GM19240 (cell line): ENCODE measurements around the gene DOC2A.

ENCODE experiments used
- DNase-seq: peaks from one replicate; pipeline ENCODE4 v3.0.0; 2011; ENCODE audit warnings: low spot score; ENCODE audit not compliant: insufficient read length

Gene DOC2A

DNA sequence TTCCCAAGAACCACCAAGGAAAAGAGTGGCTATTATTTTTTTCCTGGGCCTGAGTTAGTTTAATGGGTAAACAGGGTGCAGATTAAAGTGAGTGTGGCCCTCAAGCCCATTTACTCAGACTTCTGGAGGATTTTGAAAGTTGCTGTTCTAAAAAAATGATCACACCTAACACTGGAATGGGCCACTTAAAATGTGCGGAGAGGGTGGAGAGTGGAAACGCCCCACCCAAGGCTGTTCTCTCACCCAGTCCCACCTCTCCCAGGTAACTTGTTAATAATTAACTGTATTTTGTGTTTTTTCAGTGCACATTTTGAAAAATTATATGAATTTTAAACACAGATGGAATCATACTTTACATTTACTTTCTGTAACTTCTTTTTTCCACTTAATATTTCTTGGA, 20.8 kb downstream of the DOC2A start:
- DNase-seq: no peak

DNA sequence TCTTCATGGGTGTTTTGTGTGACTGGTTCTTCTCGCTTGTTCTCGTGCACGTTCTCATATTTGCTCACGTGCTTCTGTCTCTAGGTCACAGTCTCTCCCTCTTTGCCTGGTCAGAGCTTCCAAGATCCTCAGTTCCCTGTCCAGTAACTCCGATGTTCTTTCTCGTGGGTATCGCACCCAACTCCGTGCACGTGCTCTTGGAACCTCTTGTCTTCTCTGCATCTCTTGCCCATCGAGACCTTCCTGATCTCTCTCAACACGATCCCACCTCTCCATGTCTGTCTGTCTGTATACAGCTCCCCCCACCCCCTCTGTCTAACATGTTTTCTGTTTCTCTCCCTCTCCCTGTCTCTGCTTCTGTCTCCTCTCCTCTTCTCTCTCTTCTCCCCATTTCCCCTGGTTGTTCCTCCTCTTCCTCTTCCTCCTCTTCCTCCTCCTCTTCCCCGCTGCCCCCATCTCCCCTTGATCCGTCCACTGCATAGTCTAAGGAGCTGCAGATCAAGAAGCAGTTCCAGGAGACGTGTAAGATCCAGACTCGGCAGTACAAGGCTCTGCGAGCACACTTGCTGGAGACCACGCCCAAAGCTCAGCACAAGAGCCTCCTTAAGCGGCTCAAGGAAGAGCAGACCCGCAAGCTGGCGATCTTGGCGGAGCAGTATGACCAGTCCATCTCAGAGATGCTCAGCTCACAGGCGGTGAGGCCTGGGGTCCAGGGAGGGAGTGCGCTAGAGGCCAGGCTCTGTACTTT, 21.5 kb downstream of the DOC2A start:
- DNase-seq: no peak

DNA sequence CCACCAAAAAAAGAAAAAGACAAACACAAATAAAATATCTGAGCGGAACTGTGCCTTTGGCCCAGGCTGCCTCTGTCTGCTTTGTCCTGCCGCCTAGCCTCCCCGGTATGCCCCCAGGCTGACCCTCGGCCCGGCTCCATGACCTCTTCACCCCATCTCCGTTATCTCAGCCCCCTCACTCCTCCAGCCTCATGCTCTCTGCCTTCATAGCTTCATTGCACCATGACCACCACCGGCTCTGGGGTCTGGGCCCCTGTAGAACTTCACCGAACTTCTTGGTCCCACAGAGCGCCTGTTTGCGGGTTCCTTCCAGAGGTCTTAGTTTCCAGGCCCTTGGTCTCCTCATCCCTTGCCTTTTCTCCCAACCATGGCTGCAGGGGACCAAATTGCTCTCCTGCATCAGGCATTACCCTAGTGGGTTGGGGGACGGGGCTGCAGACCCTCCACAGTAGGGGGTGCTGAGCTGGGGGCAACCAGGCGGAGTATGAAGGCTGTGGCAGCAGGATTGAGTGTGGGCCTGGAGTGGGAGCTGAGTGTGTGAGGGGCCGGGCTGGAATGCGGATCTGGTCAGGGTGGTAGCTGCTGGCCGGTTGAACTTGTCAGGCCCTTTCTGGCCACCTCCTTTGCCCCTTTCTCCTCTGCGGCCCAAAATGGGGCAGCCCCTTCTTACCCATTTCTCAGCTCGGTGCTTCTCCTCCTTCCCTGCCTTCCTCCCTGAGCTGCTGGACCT, 22.3 kb downstream of the DOC2A start:
- no peak for DNase-seq

DNA sequence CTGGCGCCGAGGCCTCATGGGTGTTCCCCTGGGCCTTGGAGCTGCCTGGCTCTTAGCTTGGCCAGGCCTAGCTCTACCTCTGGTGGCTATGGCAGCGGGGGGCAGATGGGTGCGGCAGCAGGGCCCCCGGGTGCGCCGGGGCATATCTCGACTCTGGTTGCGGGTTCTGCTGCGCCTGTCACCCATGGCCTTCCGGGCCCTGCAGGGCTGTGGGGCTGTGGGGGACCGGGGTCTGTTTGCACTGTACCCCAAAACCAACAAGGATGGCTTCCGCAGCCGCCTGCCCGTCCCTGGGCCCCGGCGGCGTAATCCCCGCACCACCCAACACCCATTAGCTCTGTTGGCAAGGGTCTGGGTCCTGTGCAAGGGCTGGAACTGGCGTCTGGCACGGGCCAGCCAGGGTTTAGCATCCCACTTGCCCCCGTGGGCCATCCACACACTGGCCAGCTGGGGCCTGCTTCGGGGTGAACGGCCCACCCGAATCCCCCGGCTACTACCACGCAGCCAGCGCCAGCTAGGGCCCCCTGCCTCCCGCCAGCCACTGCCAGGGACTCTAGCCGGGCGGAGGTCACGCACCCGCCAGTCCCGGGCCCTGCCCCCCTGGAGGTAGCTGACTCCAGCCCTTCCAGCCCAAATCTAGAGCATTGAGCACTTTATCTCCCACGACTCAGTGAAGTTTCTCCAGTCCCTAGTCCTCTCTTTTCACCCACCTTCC, 23.3 kb downstream of the DOC2A start:
- no peak for DNase-seq

DNA sequence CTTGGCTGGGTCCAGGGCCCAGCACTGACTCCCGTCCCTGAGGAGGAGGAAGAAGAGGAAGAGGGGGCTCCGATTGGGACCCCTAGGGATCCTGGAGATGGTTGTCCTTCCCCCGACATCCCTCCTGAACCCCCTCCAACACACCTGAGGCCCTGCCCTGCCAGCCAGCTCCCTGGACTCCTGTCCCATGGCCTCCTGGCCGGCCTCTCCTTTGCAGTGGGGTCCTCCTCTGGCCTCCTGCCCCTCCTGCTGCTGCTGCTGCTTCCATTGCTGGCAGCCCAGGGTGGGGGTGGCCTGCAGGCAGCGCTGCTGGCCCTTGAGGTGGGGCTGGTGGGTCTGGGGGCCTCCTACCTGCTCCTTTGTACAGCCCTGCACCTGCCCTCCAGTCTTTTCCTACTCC, 23.9 kb downstream of the DOC2A start:
- DNase-seq: no peak

DNA sequence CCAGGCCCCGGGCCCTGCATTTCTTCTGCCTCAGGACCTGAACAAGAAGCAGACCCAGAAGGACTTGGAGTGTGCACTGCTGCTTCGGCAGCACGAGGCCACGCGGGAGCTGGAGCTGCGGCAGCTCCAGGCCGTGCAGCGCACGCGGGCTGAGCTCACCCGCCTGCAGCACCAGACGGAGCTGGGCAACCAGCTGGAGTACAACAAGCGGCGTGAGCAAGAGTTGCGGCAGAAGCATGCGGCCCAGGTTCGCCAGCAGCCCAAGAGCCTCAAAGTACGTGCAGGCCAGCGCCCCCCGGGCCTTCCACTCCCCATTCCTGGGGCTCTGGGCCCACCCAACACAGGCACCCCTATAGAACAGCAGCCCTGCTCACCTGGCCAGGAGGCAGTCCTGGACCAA, 24.6 kb downstream of the DOC2A start:
- DNase-seq: no peak

DNA sequence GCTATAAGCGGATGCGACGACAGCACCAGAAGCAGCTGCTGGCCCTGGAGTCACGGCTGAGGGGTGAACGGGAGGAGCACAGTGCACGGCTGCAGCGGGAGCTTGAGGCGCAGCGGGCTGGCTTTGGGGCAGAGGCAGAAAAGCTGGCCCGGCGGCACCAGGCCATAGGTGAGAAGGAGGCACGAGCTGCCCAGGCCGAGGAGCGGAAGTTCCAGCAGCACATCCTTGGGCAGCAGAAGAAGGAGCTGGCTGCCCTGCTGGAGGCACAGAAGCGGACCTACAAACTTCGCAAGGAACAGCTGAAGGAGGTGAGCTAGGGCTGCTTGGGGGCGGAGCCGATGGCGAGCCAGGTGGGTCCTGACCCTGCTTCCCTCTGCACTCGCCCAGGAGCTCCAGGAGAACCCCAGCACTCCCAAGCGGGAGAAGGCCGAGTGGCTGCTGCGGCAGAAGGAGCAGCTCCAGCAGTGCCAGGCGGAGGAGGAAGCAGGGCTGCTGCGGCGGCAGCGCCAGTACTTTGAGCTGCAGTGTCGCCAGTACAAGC, 25.5 kb downstream of the DOC2A start:
- DNase-seq: no peak

DNA sequence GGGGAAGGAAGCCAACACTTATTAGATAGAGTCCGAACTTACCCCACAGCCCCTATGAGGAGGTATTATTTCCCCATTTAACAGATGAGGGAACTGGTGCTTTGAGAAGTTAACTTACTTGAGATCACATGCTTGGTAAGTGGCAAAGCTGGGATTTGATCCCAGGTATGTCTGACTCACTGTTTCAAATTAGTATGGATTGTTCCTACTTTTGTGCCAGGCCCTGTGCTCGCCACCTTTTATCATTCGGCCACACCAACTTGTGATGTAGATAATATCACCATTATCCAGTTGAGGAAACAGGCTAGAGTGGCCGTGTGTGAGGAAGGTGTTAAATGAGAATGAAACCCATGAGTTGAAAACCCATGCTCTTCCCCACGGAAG, 26.1 kb downstream of the DOC2A start:
- DNase-seq: no peak

DNA sequence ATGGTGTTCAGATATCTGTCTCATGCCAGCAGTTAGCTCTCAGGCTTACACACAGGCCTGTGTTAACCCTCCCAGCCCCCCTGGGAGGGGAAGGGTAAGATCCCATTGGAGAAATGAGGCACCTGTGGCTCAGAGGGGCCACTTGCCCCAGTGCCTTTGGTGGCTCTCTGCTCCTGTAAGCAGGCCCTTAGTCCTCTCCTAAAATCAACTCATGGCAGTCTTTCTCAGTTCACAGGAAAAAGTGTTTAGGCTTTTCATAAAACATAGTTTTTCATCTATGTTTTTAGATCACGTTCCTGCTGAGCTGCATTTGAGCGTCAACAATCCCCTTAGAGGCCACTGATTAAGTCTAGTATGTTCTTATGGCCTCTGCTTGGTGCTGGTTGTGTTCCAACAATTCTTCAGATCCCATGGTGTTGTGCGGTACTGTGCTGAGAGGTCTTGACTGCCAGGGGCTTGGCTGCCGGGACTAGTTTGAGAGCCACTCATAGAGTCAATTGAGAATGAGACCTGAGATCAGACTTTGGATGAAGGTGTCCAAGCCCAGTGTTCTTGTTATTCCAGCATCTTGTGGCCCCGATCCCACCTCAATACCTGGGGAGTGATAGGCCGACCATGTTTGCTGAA, 26.6 kb downstream of the DOC2A start:
- no peak for DNase-seq

DNA sequence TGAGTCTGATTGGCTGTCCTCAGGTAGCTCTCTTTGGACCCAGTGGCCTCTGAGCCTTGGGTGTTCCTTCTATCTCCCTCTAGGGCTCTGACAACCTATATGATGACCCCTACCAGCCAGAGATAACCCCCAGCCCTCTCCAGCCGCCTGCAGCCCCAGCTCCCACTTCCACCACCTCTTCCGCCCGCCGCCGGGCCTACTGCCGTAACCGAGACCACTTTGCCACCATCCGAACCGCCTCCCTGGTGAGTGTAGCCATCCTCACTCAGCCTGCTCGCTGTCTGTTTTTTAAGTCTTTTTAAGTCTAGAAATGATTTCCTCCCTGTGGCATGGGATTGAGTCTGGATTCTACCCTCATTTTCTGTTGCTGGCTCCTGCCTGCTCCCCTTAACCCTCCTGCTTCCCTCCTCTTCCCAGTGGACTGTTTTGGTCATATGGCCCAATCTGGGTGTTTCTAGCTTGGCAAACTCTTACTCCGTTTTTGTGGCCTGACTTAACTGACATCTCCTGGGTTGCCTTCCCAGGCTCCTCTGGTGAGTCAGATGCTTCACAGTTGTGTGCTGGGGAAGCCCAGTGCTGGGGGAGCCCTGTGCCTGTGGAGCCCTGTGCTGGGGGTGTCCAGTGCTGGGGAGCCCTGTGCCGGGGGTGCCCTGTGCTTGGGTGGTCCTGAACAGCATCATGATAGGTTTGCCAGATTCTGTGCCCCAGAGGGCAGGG, 27.2 kb downstream of the DOC2A start:
- DNase-seq: peak; percentile 2

DNA sequence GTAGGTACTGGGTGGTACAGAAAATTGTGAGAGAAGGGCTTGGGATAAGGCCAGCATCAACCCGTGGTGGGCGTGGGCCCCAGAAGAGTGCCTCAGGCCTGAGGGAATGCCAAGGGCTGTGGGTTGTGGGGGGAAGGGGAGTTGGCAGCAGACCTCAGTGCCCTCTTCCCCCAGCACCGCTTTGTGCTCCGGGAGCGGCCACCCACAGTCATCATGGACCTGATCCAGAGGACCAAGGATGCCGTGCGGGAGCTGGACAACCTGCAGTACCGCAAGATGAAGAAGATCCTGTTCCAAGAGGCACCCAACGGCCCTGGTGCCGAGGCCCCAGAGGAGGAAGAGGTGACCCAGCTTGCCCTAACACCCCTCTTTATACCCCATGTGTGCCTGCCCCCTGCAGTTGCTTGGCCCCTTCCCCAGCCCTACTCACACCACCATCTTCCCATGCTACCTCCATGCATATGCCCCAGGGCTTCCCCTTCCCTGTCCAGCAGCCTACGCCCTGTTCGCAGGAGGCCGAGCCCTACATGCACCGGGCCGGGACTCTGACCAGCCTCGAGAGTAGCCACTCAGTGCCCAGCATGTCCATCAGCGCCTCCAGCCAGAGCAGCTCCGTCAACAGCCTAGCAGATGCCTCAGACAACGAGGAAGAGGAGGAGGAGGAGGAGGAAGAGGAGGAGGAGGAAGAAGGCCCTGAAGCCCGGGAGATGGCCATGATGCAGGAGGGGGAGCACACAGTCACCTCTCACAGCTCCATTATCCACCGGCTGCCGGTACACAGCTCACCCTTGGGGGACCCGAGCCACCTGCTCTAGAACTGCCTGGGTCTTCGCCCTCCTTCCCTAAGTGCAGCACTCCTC, 28.0 kb downstream of the DOC2A start:
- no peak for DNase-seq

DNA sequence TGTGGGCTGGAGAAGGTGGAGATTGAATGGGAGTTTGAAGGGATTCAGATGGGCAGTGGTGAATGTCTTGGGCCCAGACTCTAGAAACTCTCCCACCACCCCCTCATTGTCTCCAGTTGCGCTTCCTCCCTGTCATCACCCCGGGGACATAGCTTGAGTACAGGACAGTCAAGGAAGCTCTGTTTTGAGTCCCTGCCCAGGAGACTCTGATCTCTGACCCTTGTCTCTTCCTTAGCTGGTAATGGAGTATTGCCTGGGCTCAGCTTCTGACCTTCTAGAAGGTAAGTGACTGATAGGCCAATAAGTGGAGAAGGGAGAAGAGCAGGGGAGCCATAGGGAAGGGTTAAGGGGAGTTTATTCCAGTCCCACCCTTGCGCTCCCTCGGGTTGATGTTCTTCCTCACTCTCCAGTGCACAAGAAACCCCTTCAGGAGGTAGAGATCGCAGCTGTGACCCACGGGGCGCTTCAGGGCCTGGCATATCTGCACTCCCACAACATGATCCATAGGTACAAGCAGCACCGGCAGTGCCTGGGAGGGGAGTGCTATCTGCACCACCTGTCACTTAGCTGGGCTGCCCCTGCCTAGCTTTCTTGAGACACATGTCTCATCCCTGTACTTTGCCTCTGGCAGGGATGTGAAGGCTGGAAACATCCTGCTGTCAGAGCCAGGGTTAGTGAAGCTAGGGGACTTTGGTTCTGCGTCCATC, 32.1 kb downstream of the DOC2A start:
- no peak for DNase-seq

DNA sequence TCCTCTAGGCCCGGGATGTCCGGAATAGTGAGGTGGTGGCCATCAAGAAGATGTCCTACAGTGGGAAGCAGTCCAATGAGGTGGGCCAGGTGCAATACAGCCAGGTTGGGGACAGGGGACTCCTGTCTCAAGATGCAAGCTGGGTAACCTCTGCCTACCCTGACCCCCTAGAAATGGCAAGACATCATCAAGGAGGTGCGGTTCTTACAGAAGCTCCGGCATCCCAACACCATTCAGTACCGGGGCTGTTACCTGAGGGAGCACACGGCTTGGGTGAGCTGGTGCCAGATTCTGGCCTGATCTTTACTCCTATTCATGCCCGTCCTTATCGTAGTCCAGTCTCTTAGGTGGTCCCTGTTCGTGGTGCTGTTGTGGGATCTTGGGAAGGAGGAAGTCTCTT, 32.7 kb downstream of the DOC2A start:
- DNase-seq: no peak

DNA sequence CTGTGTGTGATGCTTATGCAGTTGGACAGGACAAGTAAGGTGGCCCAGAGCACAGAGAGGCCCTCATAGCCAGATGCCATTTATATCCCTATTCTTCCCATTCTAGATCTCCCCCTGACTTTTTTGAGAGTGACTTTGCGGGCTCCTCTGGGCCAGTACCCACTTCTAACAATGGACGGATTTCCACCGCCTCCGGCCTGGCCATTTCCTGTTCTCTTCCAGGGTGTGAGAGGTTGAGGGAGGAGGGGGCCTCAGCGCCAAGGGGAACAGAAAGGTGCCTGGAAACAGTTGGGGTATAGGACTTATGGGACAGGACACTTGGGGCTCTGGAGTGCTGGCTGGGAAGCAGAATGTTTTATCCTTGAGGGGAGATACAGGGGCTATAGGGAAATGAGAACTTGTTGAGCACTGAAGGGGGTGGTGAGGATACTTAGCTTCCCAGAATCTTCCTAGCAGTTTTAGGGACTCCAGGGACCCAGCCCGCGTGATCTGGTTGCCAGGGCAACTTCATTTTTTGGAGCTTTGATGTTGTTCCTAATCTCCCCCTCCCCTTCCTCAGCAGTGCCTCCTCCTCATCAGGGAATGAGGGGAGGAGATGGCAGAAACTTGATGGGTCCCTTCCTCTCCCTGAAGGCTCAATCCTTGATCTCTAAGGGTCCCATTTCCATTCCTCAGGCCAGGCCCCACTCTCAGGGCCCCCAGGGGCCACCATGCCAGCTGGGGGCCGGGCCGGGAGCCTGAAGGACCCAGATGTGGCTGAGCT, 33.6 kb downstream of the DOC2A start:
- no peak for DNase-seq

DNA sequence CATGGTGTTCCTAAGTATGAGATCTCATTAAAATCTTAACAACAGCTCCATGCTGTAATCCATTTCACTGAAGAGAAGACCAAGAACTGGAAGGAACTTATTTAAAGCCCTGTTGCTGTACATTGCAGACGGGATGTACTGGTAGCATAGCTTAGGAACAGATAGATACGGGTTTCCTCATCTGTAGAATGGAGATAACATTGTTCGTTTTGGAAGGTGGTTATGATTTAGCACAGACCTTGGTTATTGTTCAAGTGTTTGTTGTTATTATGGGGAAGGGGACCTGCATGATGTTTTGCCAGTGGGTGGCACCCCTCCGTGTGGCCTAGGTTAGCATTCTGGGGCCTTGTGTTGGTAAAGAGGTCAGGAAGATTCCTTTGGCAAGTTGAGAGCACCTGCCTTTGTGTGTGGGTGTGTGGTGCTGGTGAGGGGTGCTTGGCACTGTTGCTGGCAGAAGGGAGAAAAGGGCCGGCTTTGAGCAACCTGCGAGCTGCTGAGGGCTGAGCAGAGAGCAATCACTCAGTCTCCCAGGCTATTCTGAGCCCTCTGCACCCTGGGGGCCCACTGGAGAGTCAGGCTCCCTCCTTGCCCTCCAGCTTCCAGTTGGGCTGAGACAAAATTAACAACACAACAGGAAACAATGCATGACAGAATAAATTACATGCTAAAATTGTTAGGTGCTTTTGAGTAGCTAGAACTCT, 34.9 kb downstream of the DOC2A start:
- DNase-seq: no peak

DNA sequence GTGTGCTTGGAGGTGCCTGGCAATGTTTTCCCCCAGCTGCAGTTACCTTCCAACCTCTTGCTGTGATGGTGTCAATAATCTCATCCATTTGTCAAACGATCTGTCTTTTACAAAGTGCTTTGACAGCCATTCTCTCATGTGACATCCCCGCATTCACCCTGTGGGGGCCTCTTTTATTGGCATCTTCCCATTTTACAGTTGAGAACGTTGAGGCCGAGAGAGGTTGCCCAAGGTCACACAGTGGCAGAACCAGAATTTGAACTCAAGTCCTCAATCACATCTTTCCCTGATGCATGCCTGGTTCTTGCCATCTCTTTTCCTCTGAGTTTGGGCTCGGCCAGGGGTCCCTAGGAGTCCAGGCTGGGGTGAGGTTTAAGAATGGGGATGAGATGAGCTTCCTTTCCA, 35.7 kb downstream of the DOC2A start:
- no peak for DNase-seq

DNA sequence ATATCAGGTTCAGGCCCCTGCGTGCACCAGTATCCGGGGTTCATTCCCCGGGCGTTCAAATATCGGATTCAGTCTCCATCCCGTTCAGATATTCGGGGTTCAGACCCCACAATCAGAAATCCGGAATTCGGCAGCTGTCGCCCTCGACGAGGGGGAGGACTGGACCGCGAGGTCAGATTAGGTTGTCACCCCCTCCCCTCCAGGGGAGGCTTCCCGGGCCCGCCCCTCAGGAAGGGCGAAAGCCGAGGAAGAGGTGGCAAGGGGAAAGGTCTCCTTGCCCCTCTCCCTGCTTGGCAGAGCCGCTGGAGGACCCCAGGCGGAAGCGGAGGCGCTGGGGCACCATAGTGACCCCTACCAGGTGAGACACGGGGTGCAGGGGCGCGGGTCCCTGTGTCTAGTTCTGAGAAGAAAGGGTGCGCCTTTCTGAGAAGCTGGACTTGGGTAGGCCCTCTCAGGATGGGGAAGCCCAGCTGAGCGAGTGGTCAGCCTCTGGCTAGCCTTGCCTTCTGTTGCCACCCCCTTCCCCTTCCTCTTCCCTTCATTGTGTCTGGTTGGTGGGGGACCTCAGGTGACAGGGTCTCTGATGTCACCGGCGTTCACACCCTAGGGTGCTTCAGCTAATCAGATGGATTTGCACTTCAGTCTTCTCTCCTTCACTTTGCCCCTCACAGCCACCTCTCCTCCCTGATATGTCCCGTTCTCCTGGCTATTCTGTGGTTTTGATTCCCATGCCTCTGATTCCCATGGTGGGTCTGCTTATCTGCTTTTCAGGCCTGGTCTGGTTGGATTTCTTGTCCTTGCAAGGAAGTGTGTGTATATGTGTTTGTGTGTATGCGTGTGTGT, 36.3 kb downstream of the DOC2A start:
- DNase-seq: no peak
